Measurements from ENCODE around the gene HHIP. TPM values are rescaled to one million over a fixed set of nuclear protein-coding genes. Genes with fewer than 3 reads are reported as not detected.

Gene HHIP
- total and polyA plus RNA-seq, 2 experiments from 2014 or later, result 20.8 to 29.2 TPM

GRCh38 chr4:144732584-144733428 is 86.8 kb downstream of the HHIP start:
- Histone ChIP-seq H3K4me2 (no peak overlapping the region), H3K27ac (no peak overlapping the region), H3K36me3 (replicated peaks; ENCODE audit: insufficient read depth, low read depth) (no peaks in the 10 kb centered on the region), H3K4me1 (ENCODE audit: insufficient read depth) (peaks cover 13% of the 10 kb centered on the region), H3K27me3 (no peaks in the 10 kb centered on the region), H3K9me3 (ENCODE audit: low read depth) (no peaks in the 10 kb centered on the region), H3K4me3 (no peak overlapping the region), H2AFZ (no peak overlapping the region), H3K79me2 (no peaks in the 10 kb centered on the region), H4K20me1 (ENCODE audit: insufficient read depth, poor library complexity, severe bottlenecking) (no peaks in the 10 kb centered on the region), H3K9me2 (replicated peaks; ENCODE audit: insufficient read depth) (no peaks in the 10 kb centered on the region)
- WGBS (ENCODE audit: low lambda C conversion rate, missing lambda C conversion rate), result 62% methylated on average over 4 of the region's 4 CpGs
- TF ChIP-seq CTCF (IDR thresholded peaks at IDR 0.05; ENCODE audit: poor library complexity) (no peak), EZH2phosphoT487 (IDR thresholded peaks at IDR 0.05; ENCODE audit: low read depth, severe bottlenecking, unreplicated experiment) (no peak), EZH2 (IDR thresholded peaks at IDR 0.05; ENCODE audit: borderline replicate concordance) (no peak)
- no peak for DNase-seq (ENCODE audit: low spot score)

- H3K9me2 ChIP-seq (replicated peaks; ENCODE audit: insufficient read depth), result no peaks in the 10 kb centered on the region
- H3K36me3 ChIP-seq (replicated peaks; ENCODE audit: insufficient read depth, low read depth), result no peaks in the 10 kb centered on the region
- WGBS (ENCODE audit: low lambda C conversion rate, missing lambda C conversion rate), result 55% methylated on average over 2 of the region's 2 CpGs
- no peak overlapping the region for H3K4me2 ChIP-seq
- no peak overlapping the region for H3K27ac ChIP-seq
- H3K4me1 ChIP-seq (ENCODE audit: insufficient read depth), result peaks cover 13% of the 10 kb centered on the region
- TF ChIP-seq EZH2 (IDR thresholded peaks at IDR 0.05; ENCODE audit: borderline replicate concordance) (no peak), CTCF (IDR thresholded peaks at IDR 0.05; ENCODE audit: poor library complexity) (no peak), EZH2phosphoT487 (IDR thresholded peaks at IDR 0.05; ENCODE audit: low read depth, severe bottlenecking, unreplicated experiment) (no peak)
- H3K27me3 ChIP-seq, result no peaks in the 10 kb centered on the region
- no peaks in the 10 kb centered on the region for H4K20me1 ChIP-seq (ENCODE audit: insufficient read depth, poor library complexity, severe bottlenecking)
- H2AFZ ChIP-seq, result no peak overlapping the region
- H3K9me3 ChIP-seq (ENCODE audit: low read depth), result no peaks in the 10 kb centered on the region
- H3K79me2 ChIP-seq, result no peaks in the 10 kb centered on the region
- no peak for DNase-seq (ENCODE audit: low spot score)
- no peak overlapping the region for H3K4me3 ChIP-seq
Observed at GRCh38 chr4:144733566-144733965, 87.6 kb downstream of the HHIP start.

GRCh38 chr4:144734522-144734921 is 88.6 kb downstream of the HHIP start:
- Histone ChIP-seq H3K9me2 (replicated peaks; ENCODE audit: insufficient read depth) (no peaks in the 10 kb centered on the region), H3K4me2 (peak overlapping the region; percentile 26), H3K27me3 (no peaks in the 10 kb centered on the region), H3K4me1 (ENCODE audit: insufficient read depth) (peaks cover 13% of the 10 kb centered on the region), H3K9me3 (ENCODE audit: low read depth) (no peaks in the 10 kb centered on the region), H2AFZ (no peak overlapping the region), H3K4me3 (no peak overlapping the region), H3K36me3 (replicated peaks; ENCODE audit: insufficient read depth, low read depth) (no peaks in the 10 kb centered on the region), H3K27ac (no peak overlapping the region), H4K20me1 (ENCODE audit: insufficient read depth, poor library complexity, severe bottlenecking) (no peaks in the 10 kb centered on the region), H3K79me2 (no peaks in the 10 kb centered on the region)
- WGBS (ENCODE audit: low lambda C conversion rate, missing lambda C conversion rate), result 12% methylated on average over 4 of the region's 4 CpGs
- no peak for TF ChIP-seq CTCF (IDR thresholded peaks at IDR 0.05; ENCODE audit: poor library complexity)
- TF ChIP-seq EZH2phosphoT487 (IDR thresholded peaks at IDR 0.05; ENCODE audit: low read depth, severe bottlenecking, unreplicated experiment), result no peak
- TF ChIP-seq EZH2 (IDR thresholded peaks at IDR 0.05; ENCODE audit: borderline replicate concordance), result no peak
- DNase-seq (ENCODE audit: low spot score), result peak; percentile 7
